GM18507 (cell line): ENCODE results near the gene IL11.
"Not testable (repeated sequence)": the region's sequence is repeated elsewhere in the genome, so short reads cannot be mapped to it uniquely, and the experiment has no call there.

Source experiments
- DNase-seq: peaks from one replicate; pipeline ENCODE4 v3.0.0; 2011; ENCODE audit warnings: low read depth; ENCODE audit not compliant: insufficient read length; ENCODE audit errors: extremely low spot score
- FAIRE-seq: peaks from 2 replicates; lab custom pipeline; 2011; peaks lifted over from hg19 to GRCh38; lab: Jason Lieb, UNC

IL11 gene

GRCh38 chr19:55370305-55370988, at the start of gene IL11:
Gene IL11, minus strand, starts transcription at chr19:55370463. Its CDS starts 153 bp downstream, at chr19:55370310.
- FAIRE-seq (no peak), DNase-seq (no peak)

DNA sequence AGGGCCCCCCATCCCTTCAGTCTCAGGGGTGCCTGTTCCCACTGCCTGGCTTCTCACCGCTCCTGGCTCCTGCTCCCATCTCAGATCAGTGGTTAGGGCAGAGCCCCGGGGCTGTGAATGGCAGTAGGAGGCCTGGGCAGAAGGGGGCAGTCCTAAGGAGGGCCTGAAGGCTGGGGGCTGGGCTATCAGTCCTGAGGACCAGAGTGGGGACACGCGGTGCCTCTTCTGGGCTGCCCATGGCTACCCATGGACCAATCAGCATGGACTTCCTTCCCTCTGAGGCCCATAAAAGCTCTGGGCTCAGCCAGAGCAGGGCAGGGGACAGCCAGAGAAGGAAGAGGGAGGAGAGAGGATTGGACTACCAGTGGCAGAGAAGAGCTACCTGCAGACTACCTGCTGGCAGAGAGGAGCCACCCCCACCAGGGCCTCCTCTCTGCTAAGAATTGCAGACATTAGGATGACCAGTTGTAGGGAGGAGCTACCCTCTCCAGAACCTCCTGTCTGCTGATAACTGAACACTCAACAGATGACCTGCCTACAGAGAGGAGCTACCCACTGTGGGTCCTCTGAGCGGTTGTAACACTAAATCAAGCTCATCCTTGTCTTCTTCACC, 49.5 kb upstream of the IL11 start:
- DNase-seq: no peak
- no peak for FAIRE-seq

GRCh38 chr19:55419103-55419502, 48.8 kb upstream of the IL11 start:
- FAIRE-seq: no peak
- DNase-seq: no peak

DNA sequence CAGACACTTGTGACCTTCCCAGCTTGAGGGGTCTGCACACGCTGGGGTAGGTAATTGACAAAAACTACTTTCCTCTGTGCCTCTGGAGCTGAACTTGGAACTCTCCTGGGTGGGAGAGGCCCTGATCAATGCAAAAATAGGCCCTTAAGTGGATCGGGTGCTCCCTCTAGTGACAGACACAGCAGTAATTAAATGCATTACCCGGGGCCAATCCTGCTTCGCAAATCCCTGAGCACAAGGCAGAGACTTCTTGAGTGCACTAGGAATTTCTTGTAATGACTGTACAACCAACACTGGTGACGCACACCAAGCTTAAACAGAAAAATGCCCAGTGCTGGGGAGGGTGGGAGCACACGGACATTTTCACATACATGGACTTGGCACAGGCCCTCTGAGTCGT, 47.9 kb upstream of the IL11 start:
- DNase-seq: no peak
- FAIRE-seq: peak; percentile 67

DNA sequence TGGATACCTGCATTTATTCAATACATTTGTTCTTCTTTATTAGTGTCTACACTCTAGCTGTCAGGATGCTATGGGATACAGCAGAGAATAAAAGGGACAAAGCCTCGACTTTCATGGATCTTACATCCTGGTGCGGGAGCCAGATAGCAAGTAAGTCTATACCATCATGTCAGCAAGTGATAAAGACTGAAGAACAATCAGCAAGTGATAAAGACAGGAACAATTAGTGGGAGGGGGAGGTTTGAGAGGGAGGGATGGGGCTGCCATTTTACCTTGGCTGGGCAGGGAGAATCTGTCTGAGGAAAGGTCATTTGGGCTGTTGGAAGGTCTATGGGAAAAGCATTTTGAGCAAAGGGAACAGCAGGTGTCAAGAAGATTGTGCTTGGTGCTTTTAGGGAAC, 39.9 kb upstream of the IL11 start:
- no peak for FAIRE-seq
- DNase-seq: no peak

GRCh38 chr19:55409179-55409578, 38.9 kb upstream of the IL11 start:
- DNase-seq, FAIRE-seq: not testable (repeated sequence)

DNA sequence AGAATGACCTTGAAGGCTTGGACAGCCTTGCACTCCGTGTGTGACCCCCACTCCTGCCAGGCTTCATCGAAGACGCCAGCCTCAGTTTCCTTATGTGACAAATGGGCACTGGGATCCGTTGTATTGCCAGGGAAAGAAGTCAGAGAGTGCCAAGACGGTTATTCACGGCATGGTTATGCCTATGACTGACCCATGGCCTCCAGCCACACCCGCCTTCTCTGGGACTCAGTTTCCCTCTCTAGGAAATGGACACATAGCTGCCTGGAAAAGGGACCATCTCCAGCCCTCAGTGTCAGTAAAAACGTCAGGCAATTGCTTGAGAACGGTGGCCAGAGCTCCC, 38.2 kb upstream of the IL11 start:
- FAIRE-seq (no peak), DNase-seq (no peak)

DNA sequence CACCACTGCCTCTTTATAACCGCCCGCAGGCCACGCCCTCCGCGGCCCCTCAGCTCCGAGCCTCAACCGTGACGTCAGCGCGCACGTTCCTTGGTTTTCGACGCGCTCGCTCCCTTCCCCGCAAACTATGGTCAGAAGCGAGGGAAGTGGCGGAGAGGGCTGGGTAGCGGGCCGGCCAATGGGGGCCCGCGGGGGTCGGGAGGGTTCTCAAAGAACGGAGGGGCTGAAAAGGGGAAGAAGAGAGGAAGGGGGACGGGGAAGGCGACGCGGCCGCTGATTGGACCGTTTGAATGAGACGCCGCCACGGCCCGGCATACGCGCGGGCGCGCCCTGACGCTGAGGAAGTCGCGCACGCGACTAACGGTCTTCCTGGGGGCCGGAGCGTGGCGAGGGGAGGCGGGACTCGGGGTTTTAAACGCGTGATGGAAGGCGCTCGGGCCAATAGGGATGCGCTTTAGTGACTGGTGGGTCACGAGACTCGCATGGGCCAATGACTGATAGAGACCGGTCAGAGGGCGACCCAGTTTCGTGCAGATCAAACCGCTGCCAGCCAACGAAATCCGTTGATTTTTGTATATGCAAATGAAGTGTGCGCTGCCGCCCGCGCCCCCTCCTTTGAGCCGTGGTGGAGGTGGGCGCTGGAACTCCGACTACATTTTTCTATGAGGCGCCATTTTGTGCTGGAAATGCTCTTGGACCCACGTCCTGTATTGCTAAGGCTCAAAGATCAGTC, 37.7 kb upstream of the IL11 start:
- DNase-seq (peak; percentile 96), FAIRE-seq (peak; percentile 97)

- not testable (repeated sequence) for FAIRE-seq, DNase-seq
Observed at GRCh38 chr19:55407550-55407799, 37.2 kb upstream of the IL11 start, which contains the start of gene UBE2S. Gene UBE2S, minus strand, starts transcription at chr19:55407788. Its CDS starts 199 bp downstream, at chr19:55407589.

DNA sequence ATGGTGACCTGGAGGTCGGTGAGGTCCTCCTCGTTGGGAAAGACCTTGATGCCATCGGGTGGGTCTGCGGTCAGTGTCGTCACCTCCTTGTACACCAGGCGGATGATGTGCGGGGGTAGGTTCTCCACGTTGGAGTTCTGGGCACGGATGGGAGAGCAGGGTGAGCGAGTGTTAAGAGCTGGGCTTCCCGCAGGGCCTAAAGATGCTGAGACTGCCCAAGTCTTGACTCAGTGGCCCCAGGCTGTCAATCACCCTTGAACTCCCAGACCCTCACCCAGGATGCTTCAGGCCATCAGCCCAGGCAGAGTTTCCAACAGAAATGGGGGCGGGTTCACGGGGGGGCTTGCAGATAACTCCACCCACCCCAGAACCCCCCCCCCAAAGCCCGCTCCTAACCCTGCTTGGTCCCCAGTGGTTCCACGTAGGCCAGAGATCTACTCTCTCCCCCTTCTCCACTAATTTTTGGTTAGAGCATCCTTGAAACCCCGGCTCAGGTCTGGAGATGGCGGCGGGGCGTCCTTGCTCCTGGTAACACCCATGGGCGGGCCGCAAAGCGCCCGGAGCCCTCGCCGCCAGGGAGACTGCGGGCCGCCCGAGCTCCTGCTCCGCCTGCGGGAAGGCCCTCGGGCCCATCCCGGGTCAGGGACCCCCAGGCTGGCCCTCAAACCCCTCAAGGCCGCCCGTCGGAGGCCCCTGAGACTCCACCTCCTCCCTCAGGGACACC, 36.7 kb upstream of the IL11 start:
- DNase-seq (no peak), FAIRE-seq (no peak)

GRCh38 chr19:55406091-55406825, 36.0 kb upstream of the IL11 start:
- FAIRE-seq (no peak), DNase-seq (no peak)

- DNase-seq (no peak), FAIRE-seq (no peak)
Observed at GRCh38 chr19:55405638-55406037, 35.4 kb upstream of the IL11 start.

GRCh38 chr19:55402509-55402908, 32.2 kb upstream of the IL11 start:
- no peak for DNase-seq

GRCh38 chr19:55401390-55401789, 31.1 kb upstream of the IL11 start:
- FAIRE-seq: not testable (repeated sequence)

More at GRCh38 chr19:55402509-55402908, 32.2 kb upstream of the IL11 start:
- FAIRE-seq: no peak

GRCh38 chr19:55400281-55401087, 30.2 kb upstream of the IL11 start:
- no peak for DNase-seq
- no peak for FAIRE-seq

More at GRCh38 chr19:55401390-55401789, 31.1 kb upstream of the IL11 start:
- DNase-seq: not testable (repeated sequence)

GRCh38 chr19:55398200-55398925, 28.1 kb upstream of the IL11 start:
- no peak for DNase-seq
- FAIRE-seq: peak; percentile 78

GRCh38 chr19:55392820-55393761, 22.8 kb upstream of the IL11 start:
- FAIRE-seq (no peak), DNase-seq (no peak)
